GM18858 (cell line): ENCODE data around the gene FBXO24.

Source experiments
- ATAC-seq: cut with Tn5 transposase; IDR thresholded peaks from one replicate; pipeline ENCODE4 v1.9.1; 2021; ENCODE audit not compliant: unreplicated experiment

Gene FBXO24

DNA sequence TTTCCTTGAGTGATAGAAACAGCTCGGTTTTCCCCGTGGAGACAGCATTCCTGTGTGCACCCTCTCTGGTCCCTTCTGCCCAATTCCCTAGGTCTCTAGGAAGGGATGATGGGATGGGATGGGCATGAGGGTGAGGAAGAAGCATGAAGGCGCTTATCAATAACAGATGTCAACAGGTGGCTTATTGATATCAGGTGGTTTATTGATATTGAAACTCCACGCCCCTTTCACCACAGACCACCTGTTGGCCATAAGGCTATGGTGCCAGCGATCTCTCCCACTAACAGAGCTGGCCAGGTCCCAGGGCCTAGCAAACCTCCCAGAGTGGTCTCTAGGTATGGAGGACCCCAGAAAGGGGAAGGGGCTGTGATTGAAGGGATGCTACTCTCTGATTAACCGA, 34.1 kb downstream of the FBXO24 start:
- no peak for ATAC-seq

GRCh38 chr7:100620804-100621203, 34.7 kb downstream of the FBXO24 start:
- ATAC-seq: no peak

GRCh38 chr7:100621554-100621953, 35.4 kb downstream of the FBXO24 start:
- ATAC-seq: no peak

- ATAC-seq: no peak
Observed at GRCh38 chr7:100623951-100624824, 38.1 kb downstream of the FBXO24 start.

DNA sequence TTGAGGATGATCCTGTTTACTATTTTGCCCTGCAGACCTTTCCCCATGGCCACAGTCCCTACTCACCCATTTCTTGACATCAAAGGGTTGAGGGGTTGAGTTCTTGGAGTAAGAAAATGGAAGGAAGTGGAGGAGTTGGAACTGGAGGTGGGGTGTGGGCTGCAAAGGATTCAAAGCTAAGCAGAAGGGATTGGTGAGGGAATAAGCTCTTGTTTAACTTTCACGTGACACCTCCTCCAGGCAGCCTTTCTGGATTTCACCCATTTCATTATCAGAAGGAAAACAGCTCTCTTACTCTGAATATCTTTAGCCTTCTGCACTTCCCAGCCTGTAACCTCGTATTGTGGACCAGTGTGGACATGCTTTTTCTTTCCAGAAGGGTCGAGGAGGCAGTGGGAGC, 39.9 kb downstream of the FBXO24 start:
- no peak for ATAC-seq

DNA sequence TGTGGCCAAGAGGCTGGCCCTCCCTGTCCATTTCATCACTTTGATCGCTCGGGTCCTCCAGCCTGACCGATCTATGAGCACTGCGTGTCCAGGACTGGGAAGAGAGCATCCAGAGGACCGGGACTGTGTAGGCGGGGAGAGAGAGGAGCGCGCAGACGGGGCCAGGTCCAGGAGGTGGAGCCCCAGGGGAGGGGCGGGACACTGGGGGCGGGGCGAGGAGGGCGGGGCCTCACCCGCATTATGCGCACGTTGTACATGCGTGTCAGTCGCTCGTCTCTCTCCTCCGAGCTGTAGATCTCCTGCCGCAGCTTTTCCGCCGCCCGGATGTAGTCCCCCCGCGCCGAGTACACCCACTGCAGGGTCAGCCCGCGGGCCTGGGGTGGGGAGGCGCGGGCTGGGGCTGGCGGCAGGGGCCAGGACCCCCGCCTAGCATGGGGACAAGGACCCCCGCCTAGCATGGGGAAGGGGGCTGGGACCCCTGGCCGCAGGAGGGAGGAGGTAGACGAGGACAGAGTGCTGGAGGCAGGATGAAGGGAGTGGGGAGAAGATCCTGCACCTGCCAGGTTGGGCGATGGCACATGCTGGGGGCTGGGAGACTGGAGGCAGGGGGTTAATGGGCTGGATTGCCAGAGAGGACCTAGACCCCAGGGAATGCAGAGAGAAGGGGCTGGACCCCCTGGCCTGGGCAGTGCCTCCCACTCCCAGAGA, 40.6 kb downstream of the FBXO24 start:
- no peak for ATAC-seq

DNA sequence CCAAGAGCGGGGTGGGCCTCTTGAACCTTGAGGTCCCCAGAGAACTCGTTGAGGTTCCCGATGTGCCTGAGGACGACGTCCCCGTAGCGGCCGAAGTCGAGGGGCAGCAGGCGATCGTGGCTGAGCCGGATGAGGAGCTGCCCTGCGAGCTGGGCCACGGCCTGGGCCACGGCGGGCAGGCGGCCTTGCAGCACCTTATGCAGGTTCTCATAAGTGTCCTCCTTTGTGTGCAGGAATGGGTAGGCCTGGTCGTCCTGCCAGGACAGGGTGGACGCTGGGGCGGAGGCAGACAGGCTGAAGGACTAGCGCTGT, 41.1 kb downstream of the FBXO24 start:
- ATAC-seq: no peak

DNA sequence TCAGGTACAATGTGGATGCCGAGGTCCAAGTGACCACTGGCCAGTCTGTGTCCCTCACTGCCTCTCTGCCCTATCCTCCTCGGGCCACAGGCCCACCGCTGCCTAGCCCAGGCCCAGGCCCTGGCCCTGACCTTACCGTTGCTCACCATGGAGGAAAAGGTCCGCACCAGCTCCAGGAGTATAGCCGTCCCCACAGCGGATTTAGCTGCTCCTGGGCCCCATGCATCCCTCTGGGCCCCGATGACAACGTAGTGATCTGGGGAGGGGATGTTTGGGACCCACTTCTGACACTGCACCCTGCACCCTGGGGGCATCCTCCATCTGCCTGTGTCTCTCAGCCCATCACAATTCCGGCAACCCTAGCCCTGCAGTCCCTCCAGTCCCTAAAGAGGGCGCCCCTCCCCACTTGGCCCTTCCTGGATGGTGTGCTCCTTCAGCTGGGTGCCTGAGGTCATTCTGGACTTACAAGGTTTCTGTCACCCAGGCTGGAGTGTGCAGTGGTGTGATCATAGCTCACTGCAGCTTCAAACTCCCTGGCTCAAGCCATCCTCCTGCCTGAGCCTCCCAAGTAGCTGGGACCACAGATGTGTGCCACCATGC, 43.1 kb downstream of the FBXO24 start:
- no peak for ATAC-seq

GRCh38 chr7:100630066-100630465, 43.9 kb downstream of the FBXO24 start:
- no peak for ATAC-seq

DNA sequence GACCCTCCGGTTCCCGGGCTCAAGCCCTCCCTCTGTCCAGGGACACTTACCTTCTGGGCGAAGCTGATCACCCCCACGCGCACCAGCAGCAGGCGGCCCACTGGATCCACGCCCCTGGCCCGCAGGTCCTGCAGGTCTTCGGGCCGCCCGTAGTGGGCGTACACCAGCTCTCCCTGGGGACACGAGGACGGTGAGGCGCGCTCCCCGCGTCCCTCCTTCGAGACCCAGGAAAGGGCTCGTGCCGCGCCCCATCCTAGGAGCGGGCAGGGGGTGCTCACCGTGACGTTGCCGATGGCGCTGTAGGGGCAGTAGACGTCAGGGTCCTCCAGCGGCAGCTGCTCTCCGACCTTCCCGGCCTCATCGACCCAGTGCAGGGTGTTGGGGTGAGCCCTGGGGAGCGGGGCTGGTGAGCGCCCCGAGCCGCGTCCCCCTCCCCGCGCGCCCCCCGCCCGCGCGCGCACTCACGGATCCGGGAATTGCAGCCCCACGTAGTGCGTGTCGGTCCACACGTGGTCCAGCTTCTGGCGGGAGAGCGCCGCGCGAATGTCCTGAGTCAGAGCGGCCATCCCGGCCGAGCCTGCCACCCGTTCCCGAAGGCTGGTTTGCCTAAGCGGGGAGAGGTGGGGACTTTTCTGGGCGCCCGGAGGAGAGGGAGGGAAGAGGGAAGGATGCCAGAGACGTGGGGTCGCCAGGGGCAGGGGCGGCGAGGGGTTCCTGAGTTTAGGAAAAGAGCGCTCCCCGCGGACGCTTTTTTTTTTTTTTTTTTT, 47.0 kb downstream of the FBXO24 start:
- no peak for ATAC-seq

- no peak for ATAC-seq
Observed at GRCh38 chr7:100639995-100640516, 53.9 kb downstream of the FBXO24 start.

DNA sequence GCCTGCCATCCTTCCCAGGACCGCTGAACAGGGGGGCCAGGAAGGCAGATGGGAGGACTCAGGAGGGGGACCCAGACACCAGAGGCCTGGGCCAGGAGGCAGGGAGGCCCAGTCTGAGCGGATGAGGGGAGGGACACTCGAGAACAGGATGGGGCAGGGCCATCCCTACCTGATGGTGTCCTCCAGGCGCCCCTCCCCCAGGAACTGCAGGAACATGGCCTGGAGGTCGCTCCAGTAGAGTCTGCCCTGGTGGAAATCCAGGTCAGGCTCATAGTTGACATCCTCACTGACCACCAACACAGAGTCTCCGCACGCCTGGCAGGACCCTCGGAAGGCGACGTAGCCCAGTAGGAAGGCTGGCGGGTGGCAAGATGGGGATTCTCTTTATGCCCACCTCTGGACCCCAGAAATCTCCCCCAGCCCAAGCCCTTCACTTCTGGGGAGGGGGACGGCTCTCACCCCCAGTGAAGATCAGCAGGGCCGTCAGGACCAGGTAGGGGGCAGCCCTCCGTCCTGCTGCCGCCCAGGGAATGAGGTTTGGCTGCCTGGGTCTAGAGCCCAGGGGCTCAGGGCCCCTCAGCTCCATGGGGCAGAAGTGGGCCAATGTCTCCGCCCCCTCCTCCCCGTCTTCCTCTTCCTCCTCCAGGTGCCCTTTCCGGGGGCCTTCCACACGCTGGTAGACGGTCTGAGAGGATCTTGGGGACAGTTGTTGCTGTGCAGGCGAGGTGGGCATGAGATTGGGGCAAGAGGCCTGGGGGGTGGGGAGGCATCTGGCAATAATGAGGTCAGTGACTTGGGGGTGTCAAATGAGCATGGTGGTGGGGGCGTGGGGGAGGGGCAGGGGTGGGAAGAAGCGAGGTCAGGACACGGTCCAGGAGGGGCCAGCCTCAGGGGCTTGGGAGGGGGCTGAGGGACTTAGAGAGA, 54.7 kb downstream of the FBXO24 start:
- ATAC-seq: no peak

GRCh38 chr7:100641463-100641859, 55.3 kb downstream of the FBXO24 start, which contains the start of gene TFR2:
TFR2 (minus strand) TSS chr7:100641552; CDS start chr7:100641509, 43 bp downstream.
- no peak for ATAC-seq

DNA sequence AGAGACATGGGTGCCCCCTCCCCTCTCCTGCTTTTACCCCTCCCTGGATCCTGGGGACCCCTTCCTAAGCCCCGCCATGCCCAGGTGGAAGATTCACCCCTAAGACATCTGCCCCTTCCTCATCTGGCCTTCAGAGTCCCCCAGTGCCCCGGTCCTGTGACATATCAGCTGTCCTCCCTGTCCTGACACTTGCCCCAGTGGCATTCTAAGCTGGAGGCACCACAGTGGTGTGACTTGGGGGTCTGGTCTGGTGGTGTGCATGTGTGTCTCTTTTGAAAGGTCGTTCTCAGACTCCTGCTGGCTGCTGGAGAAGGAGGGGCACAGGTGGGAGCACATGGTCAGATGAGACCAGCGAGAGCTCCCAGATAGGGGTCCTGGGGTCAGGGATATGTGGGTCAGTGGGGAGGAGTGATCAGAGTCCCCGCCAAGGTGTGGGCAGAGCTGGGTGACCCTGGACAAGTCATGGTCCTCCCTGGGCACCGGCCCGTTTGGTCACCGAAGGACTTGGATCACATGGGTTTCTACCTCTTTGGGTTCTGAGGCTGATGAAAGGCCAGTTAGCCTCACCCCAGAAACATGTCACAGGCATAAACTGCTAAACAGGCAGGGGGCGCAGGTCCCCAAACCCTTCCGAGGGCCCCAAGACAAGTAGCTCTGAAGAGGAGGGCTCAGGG, 55.9 kb downstream of the FBXO24 start:
- ATAC-seq: no peak

DNA sequence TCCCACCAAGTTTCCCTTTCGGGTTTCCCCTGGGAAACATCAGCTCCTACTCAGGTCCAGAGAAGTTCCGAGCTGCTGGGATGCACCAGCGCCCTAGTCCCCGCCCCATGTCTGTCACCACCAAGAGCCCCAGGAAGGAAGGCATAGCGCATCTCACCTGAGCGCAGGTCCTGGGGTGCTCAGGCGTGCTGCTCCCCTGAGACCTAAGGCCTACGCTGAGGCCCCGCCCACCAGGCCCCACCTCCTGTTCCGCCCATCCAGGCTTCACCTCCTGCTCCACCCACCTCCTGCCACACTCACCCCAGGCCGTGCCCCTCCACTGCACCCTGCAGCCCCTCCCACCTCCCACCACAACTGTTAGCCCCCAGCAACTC, 56.4 kb downstream of the FBXO24 start:
- no peak for ATAC-seq

DNA sequence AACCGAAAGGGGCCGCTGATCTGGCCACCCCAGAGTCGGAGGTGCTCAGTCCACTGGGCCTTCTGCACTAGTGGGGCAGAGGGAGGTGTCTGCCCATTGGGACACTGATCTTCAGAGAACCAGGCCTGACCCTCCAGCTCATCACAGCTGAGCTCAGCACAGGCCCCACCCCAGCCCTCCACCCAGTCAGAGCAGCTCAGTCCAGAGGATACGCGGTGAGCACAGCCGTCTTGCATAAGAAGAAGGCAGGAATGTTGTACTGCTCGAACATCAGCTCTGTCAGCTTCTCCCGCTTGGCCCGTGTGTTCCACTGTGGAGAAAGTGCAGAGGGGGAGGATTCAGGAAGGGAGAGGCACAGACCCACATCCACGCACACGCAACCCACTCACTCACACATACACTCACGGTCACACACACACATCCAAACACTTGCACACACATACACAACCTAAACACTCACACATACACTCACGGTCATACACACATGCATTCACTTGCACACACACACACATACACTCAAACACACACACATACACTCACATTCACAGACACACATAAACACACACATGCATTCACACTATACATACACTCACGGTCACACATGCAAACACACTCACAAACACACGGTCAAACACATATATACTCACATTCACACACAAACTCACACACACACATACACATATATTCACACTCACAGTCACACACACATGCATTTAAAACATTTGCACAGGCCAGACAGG, 63.9 kb downstream of the FBXO24 start:
- no peak for ATAC-seq
